ENCODE results near the gene LAMA3. TPM values are rescaled to one million over a fixed set of nuclear protein-coding genes. Genes with fewer than 3 reads are reported as not detected.

Gene LAMA3
- total RNA-seq, 4 donors from 2014 or later = 16.9 to 57.5 (median 48.3) TPM

DNA sequence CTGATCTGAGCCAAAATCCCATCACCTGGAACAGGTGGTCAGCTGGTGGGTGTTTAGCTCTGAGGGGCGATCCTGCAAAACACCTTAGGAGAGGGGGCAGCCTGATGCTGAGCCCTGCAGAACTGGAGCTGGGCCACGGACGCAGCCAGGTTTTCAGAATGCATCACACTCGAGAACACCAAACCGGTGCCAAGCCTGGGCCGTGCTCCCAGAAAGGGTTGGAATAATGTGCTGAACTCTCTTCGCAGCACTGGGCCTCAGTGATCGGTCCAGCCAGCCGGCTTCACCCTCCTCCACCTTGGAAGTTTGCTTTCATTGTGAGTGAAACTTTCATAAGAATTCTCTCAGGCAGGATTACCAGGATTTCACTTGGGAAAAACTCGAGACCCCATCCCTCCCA lies 268.8 kb downstream of the LAMA3 start:
- TF ChIP-seq, protein P1, sequence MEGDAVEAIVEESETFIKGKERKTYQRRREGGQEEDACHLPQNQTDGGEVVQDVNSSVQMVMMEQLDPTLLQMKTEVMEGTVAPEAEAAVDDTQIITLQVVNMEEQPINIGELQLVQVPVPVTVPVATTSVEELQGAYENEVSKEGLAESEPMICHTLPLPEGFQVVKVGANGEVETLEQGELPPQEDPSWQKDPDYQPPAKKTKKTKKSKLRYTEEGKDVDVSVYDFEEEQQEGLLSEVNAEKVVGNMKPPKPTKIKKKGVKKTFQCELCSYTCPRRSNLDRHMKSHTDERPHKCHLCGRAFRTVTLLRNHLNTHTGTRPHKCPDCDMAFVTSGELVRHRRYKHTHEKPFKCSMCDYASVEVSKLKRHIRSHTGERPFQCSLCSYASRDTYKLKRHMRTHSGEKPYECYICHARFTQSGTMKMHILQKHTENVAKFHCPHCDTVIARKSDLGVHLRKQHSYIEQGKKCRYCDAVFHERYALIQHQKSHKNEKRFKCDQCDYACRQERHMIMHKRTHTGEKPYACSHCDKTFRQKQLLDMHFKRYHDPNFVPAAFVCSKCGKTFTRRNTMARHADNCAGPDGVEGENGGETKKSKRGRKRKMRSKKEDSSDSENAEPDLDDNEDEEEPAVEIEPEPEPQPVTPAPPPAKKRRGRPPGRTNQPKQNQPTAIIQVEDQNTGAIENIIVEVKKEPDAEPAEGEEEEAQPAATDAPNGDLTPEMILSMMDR (IDR thresholded peaks at IDR 0.05) = no peak
- ATAC-seq (ENCODE audit: low FRiP score) (peak; percentile 82), DNase-seq (ENCODE audit: low spot score) (peak; percentile 41)

DNA sequence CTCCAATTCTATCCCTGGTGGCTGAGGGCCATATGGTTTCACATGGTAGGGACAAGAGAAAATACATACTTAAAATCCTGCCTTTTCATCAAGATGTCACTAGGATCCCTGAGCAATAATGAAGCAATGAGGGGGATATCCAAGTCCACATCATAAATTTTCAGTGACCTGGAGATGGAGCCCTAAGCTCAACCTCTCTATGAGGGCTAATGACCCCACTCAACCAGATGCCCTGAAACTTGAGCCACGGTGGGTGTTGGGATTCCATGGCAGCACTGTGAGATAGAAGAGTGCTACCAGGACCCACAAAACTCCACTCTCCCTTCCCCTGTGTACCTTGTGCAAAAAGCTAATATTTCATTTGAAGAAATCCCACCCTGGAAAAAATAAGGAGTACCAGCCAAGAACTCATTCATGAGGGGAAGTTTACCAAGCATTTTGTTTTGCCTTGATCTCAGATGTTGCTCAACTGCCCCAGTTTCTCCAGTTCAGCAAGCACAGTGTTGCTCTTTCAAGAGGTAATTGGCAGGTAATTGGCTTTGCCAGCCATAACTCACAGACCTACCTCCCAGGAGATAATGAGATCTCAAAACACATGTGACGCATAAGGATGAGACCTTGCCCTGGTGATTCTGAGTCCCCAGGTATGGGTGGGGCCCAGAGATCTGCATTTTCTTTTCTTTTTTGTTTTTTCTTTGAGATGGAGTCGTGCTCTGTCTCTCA lies 274.4 kb downstream of the LAMA3 start:
- TF ChIP-seq, protein P1 (IDR thresholded peaks at IDR 0.05) = no peak
- ATAC-seq (ENCODE audit: low FRiP score) (no peak), DNase-seq (ENCODE audit: low spot score) (no peak)

DNA sequence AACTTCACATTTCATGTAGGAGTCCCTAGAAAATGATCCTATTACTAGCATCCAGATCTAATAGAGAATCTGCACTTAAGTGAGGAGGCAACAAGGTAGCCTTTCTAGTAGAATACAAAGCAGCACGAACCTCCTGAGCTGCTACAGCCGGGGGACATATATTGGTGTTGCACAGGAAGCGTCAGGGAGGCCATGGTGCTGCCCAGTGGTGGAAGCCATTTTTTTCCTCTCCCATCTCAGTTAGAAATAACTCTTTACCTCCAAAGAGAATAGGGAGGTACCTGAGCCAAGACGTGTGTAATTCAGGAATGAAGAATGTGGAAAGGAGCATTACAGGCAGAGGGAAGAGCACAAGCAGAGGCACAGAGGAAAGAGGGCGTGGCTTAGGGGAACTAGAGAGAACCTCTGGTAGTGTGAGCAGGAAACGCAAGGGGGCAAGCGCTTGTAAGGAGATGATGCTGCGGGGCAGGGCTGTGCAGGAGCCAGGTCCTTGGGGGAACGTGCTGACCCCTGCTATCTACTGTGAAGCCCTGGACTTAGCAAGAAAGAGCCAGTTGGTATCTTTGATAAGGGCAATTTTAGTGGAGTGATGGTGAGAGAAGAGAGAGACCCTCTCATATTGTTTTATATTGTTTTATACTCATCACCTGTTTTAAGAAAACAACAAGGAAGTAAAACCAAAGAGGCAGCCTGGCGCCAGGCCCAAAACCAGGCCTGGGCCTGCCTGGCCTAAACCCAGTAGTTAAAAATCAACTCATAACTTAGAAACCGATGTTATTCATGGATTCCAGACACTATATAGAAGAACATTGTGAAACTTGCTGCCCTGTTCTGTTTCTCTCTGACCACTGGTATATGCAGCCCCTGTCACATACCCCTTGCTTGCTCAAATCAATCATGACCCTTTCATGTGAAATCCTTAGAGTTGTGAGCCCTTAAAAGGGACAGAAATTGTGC lies 275.3 kb downstream of the LAMA3 start:
- ATAC-seq (ENCODE audit: low FRiP score) (no peak), DNase-seq (ENCODE audit: low spot score) (no peak)
- TF ChIP-seq, protein P1 (IDR thresholded peaks at IDR 0.05) = no peak

DNA sequence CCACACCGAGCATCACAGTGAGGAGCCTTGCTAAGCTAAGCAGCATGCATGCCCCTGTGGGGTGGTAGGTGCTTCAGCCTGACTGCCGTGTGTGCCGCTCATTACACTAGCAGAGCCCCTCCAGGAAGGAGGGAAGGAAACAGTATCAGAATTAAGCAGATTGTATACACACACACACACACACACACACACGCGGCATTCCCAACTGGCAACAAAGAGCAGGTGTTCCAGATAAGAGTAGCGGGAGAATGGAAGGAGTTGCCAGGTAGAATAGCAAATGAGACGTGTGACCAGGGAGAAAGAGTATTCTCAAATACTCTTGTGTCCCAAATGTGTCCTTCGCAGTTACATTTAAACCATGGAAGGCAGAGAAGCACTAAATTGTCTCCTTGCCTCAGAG lies 277.7 kb downstream of the LAMA3 start:
- TF ChIP-seq, protein P1 (IDR thresholded peaks at IDR 0.05) = no peak

DNA sequence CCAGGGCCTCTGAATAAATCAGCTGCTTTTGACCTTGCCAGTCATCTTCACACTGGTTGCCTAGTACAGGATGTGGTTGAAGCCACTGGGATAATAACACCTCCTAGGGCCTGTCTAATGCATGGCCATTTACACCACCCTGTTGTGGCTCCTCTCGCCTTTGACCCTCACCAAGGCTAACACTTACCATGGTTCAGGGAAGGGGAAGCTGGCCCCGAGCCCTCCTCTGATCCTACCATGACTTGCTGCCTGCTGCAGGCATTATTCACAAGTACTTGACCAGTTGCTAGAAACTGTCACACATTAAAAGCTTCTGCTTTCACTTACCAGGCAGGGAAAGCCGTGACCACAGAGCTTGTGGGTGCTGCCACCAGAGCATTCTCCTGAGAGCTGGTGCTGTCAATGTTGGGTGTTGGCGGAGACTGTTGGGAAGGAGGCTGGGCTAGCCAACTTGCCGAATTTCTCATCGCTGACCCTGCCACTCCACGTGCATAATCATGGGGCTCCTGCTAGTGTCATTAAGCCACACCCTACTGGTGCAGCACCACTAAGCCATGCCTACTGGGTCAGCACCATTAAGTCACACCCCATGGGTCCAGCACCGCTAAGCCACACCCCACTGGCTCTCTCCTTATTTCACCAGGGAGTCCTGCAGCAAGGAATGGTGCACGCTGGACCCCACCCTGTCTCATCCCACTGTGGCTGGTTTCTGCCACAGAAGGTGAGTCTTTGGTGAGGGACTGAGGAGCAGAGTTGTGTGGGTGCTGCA lies 278.3 kb downstream of the LAMA3 start:
- TF ChIP-seq, protein P1 (IDR thresholded peaks at IDR 0.05) = no peak
- ATAC-seq (ENCODE audit: low FRiP score) (no peak), DNase-seq (ENCODE audit: low spot score) (no peak)

More for the DNA sequence above, 277.7 kb downstream of the LAMA3 start:
- ATAC-seq (ENCODE audit: low FRiP score) (no peak), DNase-seq (ENCODE audit: low spot score) (no peak)

DNA sequence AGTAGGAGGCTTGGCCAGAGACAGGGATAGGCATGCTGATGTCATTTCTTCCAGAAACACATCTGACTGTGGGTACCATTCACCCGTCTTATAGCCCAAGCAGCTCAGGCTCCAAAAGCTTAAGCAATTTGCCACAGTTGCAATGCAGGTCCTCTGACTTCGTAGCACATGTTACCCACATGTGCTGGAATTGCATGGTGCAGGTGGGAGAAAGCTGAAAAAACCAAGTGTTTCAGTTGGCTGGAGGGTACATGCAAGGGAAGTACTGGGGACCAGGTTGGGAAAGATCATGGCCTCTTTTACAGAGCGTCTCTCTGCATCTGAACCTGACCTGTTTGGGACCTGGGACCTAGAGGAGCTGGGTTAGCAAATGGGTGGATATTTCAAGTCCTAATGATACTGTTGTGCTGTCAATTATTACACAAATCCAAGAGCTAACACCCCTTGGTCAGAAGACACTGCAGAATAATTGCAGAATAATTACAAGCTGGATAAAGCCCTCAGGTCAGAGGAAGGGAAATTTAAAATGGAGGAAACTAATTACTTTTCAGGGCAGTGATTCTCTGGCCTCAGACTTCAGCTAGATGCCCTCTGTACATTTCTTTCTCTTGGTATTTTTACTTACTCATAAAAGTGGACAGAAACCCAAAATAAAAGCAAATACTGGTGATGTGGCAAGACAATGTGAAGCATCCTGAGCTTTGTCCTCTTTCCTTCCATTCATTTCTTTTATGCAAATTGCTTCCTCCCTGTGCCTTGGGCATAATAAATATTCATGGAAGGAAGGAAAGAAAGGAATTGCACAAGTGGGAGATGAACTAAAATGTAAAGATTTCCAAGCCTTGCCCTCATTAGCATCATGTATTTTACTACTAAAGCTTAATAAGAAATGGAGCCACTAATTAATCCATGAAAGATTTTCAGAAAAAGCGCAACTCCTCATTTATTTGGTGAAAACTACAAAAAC lies 279.7 kb downstream of the LAMA3 start:
- DNase-seq (ENCODE audit: low spot score) (no peak), ATAC-seq (ENCODE audit: low FRiP score) (no peak)
- TF ChIP-seq, protein P1 (IDR thresholded peaks at IDR 0.05) = no peak

Measured in omental fat pad (tissue), 4 donors.